Epithelial cell of esophagus (primary cell): ENCODE results near the gene CTNND2.

Source experiments
- DNase-seq: peaks from one replicate; pipeline ENCODE4 v3.0.0; 2010; ENCODE audit warnings: low read depth
- H3K4me3 ChIP-seq: 2 replicates; pipeline ENCODE4 v1.5.1; 2011; ENCODE audit warnings: mild to moderate bottlenecking, low read length, control low read depth
- CTCF ChIP-seq: IDR thresholded peaks from 2 replicates; pipeline ENCODE4 v1.5.1; 2011; ENCODE audit warnings: low read depth, mild to moderate bottlenecking, low read length, control low read depth, inconsistent platforms; ENCODE audit not compliant: insufficient read depth; ENCODE audit errors: missing control alignments

Gene CTNND2

GRCh38 chr5:11547140-11547539, 357.1 kb downstream of the CTNND2 start:
- DNase-seq = no peak
- no peak overlapping the region for H3K4me3 ChIP-seq
- no peak for TF ChIP-seq CTCF

GRCh38 chr5:11540112-11540511, 364.1 kb downstream of the CTNND2 start:
- DNase-seq = no peak
- no peak overlapping the region for H3K4me3 ChIP-seq
- no peak for TF ChIP-seq CTCF

- TF ChIP-seq CTCF = no peak
Measured at GRCh38 chr5:11531811-11532555, 372.3 kb downstream of the CTNND2 start.

GRCh38 chr5:11528720-11529119, 375.5 kb downstream of the CTNND2 start:
- H3K4me3 ChIP-seq = no peak overlapping the region
- no peak for DNase-seq
- TF ChIP-seq CTCF = no peak

More at GRCh38 chr5:11531811-11532555, 372.3 kb downstream of the CTNND2 start:
- DNase-seq = no peak
- no peak overlapping the region for H3K4me3 ChIP-seq

- TF ChIP-seq CTCF = no peak
- no peak overlapping the region for H3K4me3 ChIP-seq
- no peak for DNase-seq
Measured at GRCh38 chr5:11527652-11528349, 376.4 kb downstream of the CTNND2 start.

- TF ChIP-seq CTCF = no peak
- no peak for DNase-seq
- H3K4me3 ChIP-seq = no peak overlapping the region
Measured at GRCh38 chr5:11525020-11525419, 379.2 kb downstream of the CTNND2 start.
